NCI-H1105 treated with DMSO at 0.1 percent for 48 hours (cell line): Measurements from ENCODE around the gene C17orf67.

Experiments
- DNase-seq: peaks from one replicate; lab custom pipeline; 2025; lab: John Stamatoyannopoulos, UW

Gene C17orf67

GRCh38 chr17:56833057-56833808 is 487 bp downstream of the C17orf67 start:
- peak; percentile 68 for DNase-seq

DNA sequence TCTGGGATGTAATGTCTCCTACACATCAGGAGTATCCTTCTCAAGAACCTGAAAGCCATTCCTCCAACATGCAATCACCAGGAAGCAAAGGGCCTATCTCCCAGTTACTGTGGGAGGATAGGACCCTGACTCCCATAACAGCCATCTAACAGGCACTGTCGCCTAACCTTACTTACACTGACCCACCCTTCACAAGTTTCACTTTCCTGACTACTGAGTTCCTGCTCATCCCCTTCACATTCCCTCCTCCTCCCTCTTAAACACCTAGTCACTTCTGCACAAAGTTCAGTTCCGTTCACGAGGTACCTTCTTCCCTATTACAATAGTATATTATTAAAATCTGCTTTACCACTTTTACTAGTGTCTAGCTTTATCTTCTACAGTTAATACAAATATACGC is 1.3 kb downstream of the C17orf67 start:
- DNase-seq, result no peak

DNA sequence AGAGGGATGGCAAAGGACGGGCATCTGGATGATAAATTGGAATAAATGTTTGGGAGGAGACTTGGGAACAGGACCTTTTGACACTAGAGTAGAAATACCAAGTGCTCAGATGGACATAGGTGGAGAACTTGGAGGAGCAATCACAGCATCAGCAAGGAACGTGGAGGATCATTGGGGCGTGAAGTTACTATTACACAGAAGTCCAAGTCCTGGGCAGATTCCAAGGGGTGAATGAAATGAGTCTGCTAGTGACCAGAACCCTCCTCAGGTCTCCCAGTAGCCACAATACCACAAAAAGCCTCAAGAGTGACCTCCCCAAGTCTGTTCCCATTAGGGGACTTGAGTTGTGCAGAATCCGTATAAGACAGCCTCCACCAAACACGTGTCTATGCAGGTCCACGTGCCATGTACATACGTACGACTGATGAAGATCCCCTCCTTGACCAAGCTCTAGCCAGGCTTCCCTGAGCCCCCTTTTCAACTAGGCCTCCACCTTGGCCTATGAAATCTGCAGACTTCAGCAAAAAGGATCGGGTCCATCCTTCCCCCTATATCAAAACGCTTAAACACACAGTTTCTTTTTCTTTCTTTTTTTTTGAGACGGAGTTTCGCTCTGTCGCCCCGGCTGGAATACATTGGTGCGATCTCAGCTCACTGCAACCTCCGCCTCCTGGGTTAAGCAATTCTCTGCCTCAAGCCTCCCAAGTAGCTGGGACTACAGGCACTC is 2.2 kb downstream of the C17orf67 start:
- DNase-seq, result no peak

GRCh38 chr17:56830726-56831368 is 2.9 kb downstream of the C17orf67 start:
- no peak for DNase-seq

DNA sequence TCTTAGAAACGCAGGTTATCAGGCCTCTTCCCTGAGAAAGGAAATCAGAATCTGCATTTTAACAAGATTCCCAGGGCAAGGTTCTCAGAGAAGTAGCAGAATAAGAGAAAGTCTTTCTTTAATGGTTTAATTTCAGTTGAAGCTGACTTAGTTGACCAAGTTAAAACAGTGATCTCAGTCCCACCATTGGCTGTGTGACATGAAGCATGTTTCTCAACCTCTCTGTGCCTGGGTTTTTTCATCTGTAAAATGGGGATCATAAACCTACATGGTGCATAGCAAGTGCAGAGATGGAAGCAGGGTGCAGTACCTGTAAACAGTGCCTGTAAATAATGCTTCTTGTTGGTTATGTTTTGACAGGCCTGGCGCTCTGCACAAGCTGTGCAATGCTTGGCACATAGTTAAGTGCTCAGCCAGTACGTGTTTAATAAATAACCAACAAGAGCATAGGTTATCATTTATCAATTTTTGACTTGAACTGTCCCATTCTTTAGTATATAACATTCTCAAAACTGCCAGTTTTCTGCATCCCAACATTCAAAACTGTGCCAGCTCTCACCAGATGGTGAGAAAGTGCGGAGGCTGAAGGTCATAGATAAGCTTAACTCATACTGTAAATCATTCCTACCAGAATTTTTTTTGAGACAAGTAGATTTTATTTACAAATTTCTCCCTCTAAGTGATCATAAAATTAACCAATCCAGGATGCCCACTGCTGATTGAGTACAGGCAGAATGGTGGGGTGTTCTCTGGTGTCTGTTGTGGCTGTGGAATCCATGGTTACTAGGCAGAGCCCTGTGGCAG is 6.9 kb downstream of the C17orf67 start:
- no peak for DNase-seq

DNA sequence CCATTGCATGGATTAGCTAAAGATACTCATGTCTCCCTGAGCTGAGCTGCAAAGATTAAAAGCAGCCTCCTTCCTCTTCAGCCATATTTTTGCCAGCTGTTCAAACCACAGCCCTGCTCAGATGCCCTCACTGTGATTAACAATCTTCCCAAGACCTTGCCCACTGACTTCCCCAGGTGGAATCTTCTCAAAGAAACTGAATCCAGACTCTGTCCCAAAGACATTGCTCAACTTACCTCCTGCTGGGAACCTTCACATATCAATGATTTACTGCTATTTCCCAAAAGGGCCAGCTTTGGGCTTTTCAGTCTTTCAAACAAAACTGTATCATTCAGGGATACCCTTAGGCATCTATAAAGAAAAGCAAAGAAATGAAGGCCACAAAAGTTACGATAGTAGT is 9.2 kb downstream of the C17orf67 start:
- no peak for DNase-seq

GRCh38 chr17:56823848-56824247 is 9.9 kb downstream of the C17orf67 start:
- DNase-seq, result no peak

DNA sequence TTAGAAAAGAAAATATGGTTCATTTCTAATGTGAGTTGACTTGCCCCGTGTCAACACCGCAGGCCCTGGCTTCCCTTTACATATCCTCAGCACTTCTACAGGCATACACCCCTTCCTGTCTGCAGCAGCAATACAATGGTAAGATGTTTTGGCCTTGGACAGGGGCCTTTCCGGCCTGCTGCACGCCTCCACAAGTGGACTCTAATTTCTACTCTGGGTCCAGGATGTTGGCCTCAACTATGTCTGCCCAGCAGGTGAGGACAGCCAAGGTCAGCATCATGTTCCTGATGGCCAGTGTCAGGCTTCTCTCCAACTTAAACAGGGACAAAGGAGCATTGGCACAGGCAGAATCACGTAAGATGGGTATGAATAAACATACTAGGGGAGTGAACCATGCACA is 11.0 kb downstream of the C17orf67 start:
- DNase-seq, result no peak

GRCh38 chr17:56821847-56822534 is 11.7 kb downstream of the C17orf67 start:
- DNase-seq, result no peak

GRCh38 chr17:56820207-56820606 is 13.5 kb downstream of the C17orf67 start:
- no peak for DNase-seq

- peak; percentile 69 for DNase-seq
These were observed 14.1 kb downstream of the C17orf67 start for GRCh38 chr17:56819431-56820145.

DNA sequence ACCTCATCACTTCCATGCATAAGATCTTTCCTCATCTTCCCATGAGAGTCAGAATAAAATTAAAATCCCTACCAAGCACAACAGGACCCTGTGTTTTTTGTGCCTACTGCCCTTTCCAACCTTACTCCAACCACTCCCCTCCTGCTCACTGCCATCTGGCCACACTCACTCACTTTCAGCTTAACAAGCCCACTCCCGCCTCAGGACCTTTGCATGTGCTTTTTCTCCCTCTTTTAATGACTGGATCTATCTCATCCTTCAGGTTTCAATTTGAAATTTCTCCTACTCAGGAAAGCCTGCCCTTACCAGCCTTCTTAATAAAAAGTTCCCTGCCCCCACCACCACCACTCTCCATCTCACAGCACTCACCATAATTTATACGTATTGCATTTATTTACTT is 14.7 kb downstream of the C17orf67 start:
- DNase-seq, result no peak

GRCh38 chr17:56817066-56817465 is 16.7 kb downstream of the C17orf67 start:
- DNase-seq, result no peak

DNA sequence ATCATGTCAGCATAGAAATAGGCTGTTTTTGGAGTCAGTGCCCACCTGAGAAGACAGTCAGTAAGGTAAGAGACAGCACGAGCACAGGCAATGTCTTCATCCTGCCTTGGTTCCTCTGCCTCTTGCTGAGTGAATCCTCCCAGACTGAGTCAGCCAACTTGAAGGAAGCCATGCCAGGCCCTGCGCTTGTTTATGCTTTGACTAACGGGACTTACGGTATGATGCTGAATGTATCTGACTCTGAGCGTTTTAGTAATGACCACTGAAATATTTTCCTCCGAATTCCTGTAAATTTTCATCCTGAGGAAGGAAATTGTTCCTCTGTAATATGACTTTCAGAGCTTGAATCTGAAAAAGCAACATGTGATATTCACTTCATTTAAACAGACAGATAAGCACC is 18.0 kb downstream of the C17orf67 start:
- no peak for DNase-seq

DNA sequence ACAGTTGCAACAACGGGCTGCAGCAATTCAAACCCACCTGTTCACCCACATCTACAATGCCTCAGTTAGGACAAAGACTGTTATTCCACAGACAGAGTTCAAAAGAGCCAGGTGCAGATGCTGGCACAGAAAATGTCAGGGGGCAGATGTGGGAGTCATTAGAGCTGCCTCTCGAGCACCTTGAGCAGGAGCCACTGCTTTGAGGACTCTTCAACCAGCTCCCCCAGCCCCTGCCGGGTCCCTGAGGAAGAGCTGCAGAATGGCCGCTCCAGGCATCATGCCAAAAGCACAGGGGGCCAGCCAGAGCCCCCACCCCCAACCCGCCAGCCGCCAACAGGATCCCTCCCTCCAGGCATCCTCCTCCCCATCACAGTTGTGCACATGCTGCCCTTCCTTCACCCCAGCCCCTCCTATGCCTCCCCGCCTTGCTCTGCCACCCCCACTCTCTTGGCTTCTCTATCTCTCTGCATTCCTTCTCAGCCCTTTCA is 20.8 kb downstream of the C17orf67 start:
- peak; percentile 92 for DNase-seq

- DNase-seq, result no peak
These were observed 22.6 kb downstream of the C17orf67 start for GRCh38 chr17:56810891-56811775.

DNA sequence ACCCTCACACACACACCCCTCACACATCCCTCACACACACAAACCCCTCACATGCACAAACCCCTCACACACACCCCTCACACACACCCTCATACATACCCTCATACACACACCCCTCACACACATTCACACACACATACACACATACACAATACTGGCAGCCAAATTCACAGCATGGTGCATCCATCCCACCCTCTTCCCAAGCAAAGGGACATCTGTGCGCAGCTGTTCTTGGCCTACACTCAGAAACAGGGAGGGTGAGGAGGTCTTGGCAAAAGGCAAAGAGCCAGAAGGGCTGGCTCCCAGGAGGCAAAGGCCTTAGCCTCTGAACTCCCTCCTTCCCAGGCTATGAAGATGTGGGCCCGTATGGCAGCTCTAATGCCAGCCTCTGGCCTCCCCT is 23.4 kb downstream of the C17orf67 start:
- DNase-seq, result no peak

DNA sequence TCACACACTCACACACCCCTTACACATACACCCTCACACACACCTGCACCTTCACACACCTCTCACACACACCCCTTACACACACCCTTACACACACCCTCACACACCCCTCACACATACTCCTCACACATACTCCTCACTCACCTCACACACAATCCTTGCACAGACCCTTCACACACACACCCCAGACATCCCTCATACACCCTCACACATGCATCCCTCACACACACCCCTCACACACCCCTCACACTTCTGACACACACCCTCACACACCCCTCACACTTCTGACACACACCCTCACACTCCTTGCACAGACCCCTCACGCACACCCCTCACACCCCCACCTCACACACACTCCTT is 23.9 kb downstream of the C17orf67 start:
- DNase-seq, result no peak

DNA sequence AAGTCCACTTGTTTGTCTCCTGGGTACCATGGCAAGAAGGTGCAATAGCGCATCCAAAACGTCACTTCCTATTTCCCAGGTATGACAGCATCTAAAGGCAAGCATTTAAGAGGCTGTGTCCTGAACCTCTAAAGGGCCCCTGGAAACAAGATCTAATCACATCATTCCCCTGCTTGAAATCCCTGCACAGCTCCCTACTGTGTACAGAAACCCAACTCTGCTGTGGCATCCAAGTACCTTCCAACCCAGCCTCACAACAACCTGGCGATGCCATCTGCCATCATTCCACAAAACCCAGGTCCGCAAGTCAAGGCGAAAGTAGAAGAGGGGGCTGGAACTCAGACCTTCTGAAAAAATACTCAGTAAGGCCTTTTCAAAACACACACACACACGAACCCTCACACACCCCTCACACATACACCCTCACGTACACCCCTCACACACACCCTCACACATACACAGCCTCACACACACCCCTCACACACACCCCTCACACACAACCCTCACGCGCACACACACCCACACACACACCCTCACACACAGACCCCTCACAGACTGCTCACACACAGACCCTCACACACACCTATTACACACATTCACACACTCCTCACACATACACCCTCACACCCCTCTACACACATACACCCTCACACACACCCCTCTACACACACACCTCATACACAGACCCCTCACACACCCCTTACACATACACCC is 24.5 kb downstream of the C17orf67 start:
- DNase-seq, result no peak
